Measurements from ENCODE around the gene PRIMA1.

PRIMA1 gene

GRCh38 chr14:93759719-93760307, 28.5 kb downstream of the PRIMA1 start:
- in situ Hi-C loops (cut with MboI; ENCODE audit: low sequenced_read_pairs): no loop called here

- in situ Hi-C loops (cut with MboI; ENCODE audit: low sequenced_read_pairs): no loop called here
These were observed 31.1 kb downstream of the PRIMA1 start for GRCh38 chr14:93757206-93757605.

GRCh38 chr14:93753647-93754046, 34.6 kb downstream of the PRIMA1 start:
- in situ Hi-C loops (cut with MboI; ENCODE audit: low sequenced_read_pairs): no loop called here

GRCh38 chr14:93752980-93753561, 35.2 kb downstream of the PRIMA1 start:
- in situ Hi-C loops (cut with MboI; ENCODE audit: low sequenced_read_pairs): no loop called here

GRCh38 chr14:93751946-93752655, 36.2 kb downstream of the PRIMA1 start:
- in situ Hi-C loops (cut with MboI; ENCODE audit: low sequenced_read_pairs): no loop called here

- in situ Hi-C loops (cut with MboI; ENCODE audit: low sequenced_read_pairs): no loop called here
These were observed 39.2 kb downstream of the PRIMA1 start for GRCh38 chr14:93749076-93749420.

- in situ Hi-C loops (cut with MboI; ENCODE audit: low sequenced_read_pairs): no loop called here
These were observed 39.8 kb downstream of the PRIMA1 start for GRCh38 chr14:93748208-93749075.

GRCh38 chr14:93747560-93747959, 40.7 kb downstream of the PRIMA1 start:
- in situ Hi-C loops (cut with MboI; ENCODE audit: low sequenced_read_pairs): no loop called here

GRCh38 chr14:93747102-93747501, 41.2 kb downstream of the PRIMA1 start:
- in situ Hi-C loops (cut with MboI; ENCODE audit: low sequenced_read_pairs): no loop called here

- in situ Hi-C loops (cut with MboI; ENCODE audit: low sequenced_read_pairs): no loop called here
These were observed 42.5 kb downstream of the PRIMA1 start for GRCh38 chr14:93745603-93746273.

- in situ Hi-C loops (cut with MboI; ENCODE audit: low sequenced_read_pairs): no loop called here
These were observed 43.4 kb downstream of the PRIMA1 start for GRCh38 chr14:93744876-93745275.

- in situ Hi-C loops (cut with MboI; ENCODE audit: low sequenced_read_pairs): no loop called here
These were observed 44.1 kb downstream of the PRIMA1 start for GRCh38 chr14:93744176-93744575.

- in situ Hi-C loops (cut with MboI; ENCODE audit: low sequenced_read_pairs): no loop called here
These were observed 44.8 kb downstream of the PRIMA1 start for GRCh38 chr14:93743270-93744060.

- in situ Hi-C loops (cut with MboI; ENCODE audit: low sequenced_read_pairs): no loop called here
These were observed 45.5 kb downstream of the PRIMA1 start for GRCh38 chr14:93742761-93743160.

GRCh38 chr14:93741556-93742230, 46.6 kb downstream of the PRIMA1 start:
- in situ Hi-C loops (cut with MboI; ENCODE audit: low sequenced_read_pairs): no loop called here

GRCh38 chr14:93737634-93738033, 50.7 kb downstream of the PRIMA1 start:
- in situ Hi-C loops (cut with MboI; ENCODE audit: low sequenced_read_pairs): no loop called here

- in situ Hi-C loops (cut with MboI; ENCODE audit: low sequenced_read_pairs): no loop called here
These were observed 51.8 kb downstream of the PRIMA1 start for GRCh38 chr14:93736378-93737014.

- in situ Hi-C loops (cut with MboI; ENCODE audit: low sequenced_read_pairs): no loop called here
These were observed 53.1 kb downstream of the PRIMA1 start for GRCh38 chr14:93735206-93735605.

All from HL-60/S4 treated with phorbol 12-myristate 13-acetate at 8.2 ng/mL for 4 days and 3 days (cell line).